Progenitor cell of endocrine pancreas (in vitro differentiated cells): ENCODE results near the gene H1-8. TPM values are rescaled to one million over a fixed set of nuclear protein-coding genes. Genes with fewer than 3 reads are reported as not detected.

ENCODE experiments used
- DNase-seq: peaks from one replicate; pipeline ENCODE4 v3.0.0; 2021; ENCODE audit warnings: low spot score; ENCODE audit not compliant: unreplicated experiment
- H3K27ac Mint-ChIP-seq: 2 replicates; pipeline ENCODE4 v1.8.0; 2021; ENCODE audit warnings: mild to moderate bottlenecking, moderate library complexity, mixed read lengths
- H3K27me3 Mint-ChIP-seq: 2 replicates; pipeline ENCODE4 v1.8.0; 2021; ENCODE audit warnings: mixed read lengths
- H3K36me3 Mint-ChIP-seq: 2 replicates; pipeline ENCODE4 v1.8.0; 2022; ENCODE audit warnings: mixed read lengths; ENCODE audit not compliant: insufficient read depth
- H3K4me1 Mint-ChIP-seq: 2 replicates; pipeline ENCODE4 v1.8.0; 2021; ENCODE audit warnings: low read depth, mixed read lengths
- H3K4me3 Mint-ChIP-seq: 2 replicates; pipeline ENCODE4 v1.8.0; 2021; ENCODE audit warnings: low read depth, mild to moderate bottlenecking, moderate library complexity, mixed read lengths
- H3K9me3 Mint-ChIP-seq: 2 replicates; pipeline ENCODE4 v1.8.0; 2021; ENCODE audit warnings: low read depth, mixed read lengths
- CTCF ChIP-seq: fragments of 200-600 bp; sonication (generic); IDR thresholded peaks from one replicate; pipeline ENCODE4 v1.5.0; 2021; ENCODE audit warnings: antibody characterized with exemption, mild to moderate bottlenecking; ENCODE audit not compliant: unreplicated experiment
- total RNA-seq: library from RNA; stranded (reverse); gene quantifications from 2 replicates; pipeline ENCODE4 v1.2.1, GENCODE V29; 2021

The H1-8 gene
- total RNA-seq, 1 donor from 2014 or later: not detected

GRCh38 chr3:129567176-129567705, 24.3 kb downstream of the H1-8 start:
- H3K27ac Mint-ChIP-seq: no peak overlapping the region
- DNase-seq: no peak
- H3K36me3 Mint-ChIP-seq: no peaks in the 10 kb centered on the region
- no peaks in the 10 kb centered on the region for H3K9me3 Mint-ChIP-seq
- H3K4me3 Mint-ChIP-seq: no peak overlapping the region
- no peaks in the 10 kb centered on the region for H3K27me3 Mint-ChIP-seq
- no peaks in the 10 kb centered on the region for H3K4me1 Mint-ChIP-seq
- no peak for TF ChIP-seq CTCF

GRCh38 chr3:129567939-129568338, 25.0 kb downstream of the H1-8 start:
- Mint-ChIP-seq H3K27ac (no peak overlapping the region), H3K4me1 (no peaks in the 10 kb centered on the region)

GRCh38 chr3:129569856-129570255, 26.9 kb downstream of the H1-8 start:
- Mint-ChIP-seq H3K4me1 (no peaks in the 10 kb centered on the region), H3K27me3 (no peaks in the 10 kb centered on the region), H3K4me3 (no peak overlapping the region), H3K9me3 (no peaks in the 10 kb centered on the region), H3K36me3 (no peaks in the 10 kb centered on the region), H3K27ac (no peak overlapping the region)
- DNase-seq: no peak
- no peak for TF ChIP-seq CTCF

More at GRCh38 chr3:129567939-129568338, 25.0 kb downstream of the H1-8 start:
- Mint-ChIP-seq H3K9me3 (no peaks in the 10 kb centered on the region), H3K36me3 (no peaks in the 10 kb centered on the region), H3K4me3 (no peak overlapping the region), H3K27me3 (no peaks in the 10 kb centered on the region)
- DNase-seq: no peak
- no peak for TF ChIP-seq CTCF

- no peak for DNase-seq
- Mint-ChIP-seq H3K27ac (no peak overlapping the region), H3K4me1 (peaks cover 3% of the 10 kb centered on the region), H3K4me3 (no peak overlapping the region), H3K36me3 (no peaks in the 10 kb centered on the region), H3K9me3 (no peaks in the 10 kb centered on the region), H3K27me3 (no peaks in the 10 kb centered on the region)
- TF ChIP-seq CTCF: no peak
These were observed 28.9 kb downstream of the H1-8 start for GRCh38 chr3:129571605-129572547.

GRCh38 chr3:129572603-129573002, 29.6 kb downstream of the H1-8 start:
- TF ChIP-seq CTCF: no peak
- Mint-ChIP-seq H3K4me1 (peaks cover 3% of the 10 kb centered on the region), H3K9me3 (no peaks in the 10 kb centered on the region), H3K27me3 (no peaks in the 10 kb centered on the region), H3K4me3 (no peak overlapping the region), H3K36me3 (no peaks in the 10 kb centered on the region), H3K27ac (no peak overlapping the region)
- no peak for DNase-seq
